Germinal center (tissue), 1 donor: Measurements from ENCODE around the gene ZMIZ1.
"Not testable (repeated sequence)": the region's sequence is repeated elsewhere in the genome, so short reads cannot be mapped to it uniquely, and the experiment has no call there.

ENCODE experiments used
- DNase-seq: peaks from one replicate; pipeline ENCODE4 v3.0.0; 2012; ENCODE audit warnings: mixed read lengths, low spot score

ZMIZ1 gene

GRCh38 chr10:79029478-79030390 lies 39.0 kb upstream of the ZMIZ1 start:
- DNase-seq, result no peak

GRCh38 chr10:79030705-79031104 lies 38.1 kb upstream of the ZMIZ1 start:
- DNase-seq, result no peak

DNA sequence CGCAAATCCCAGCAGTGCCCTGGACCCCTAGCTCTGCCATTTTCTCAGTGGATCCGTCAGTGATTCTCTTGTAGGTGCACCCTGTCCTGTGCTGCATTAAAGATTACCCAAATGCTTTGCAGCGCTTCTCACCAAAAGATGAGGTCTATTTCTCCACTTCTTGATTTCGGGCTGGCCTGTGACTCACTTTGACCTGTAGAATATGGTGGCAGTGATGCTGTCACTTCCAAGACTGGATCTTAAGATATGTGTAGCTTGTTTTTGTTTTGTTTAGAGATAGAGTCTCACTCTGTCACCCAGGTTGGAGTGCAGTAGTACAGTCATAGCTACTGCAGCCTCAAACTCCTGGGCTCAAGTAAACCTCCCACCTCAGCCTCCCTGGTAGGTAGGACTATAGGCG lies 37.0 kb upstream of the ZMIZ1 start:
- DNase-seq, result no peak

DNA sequence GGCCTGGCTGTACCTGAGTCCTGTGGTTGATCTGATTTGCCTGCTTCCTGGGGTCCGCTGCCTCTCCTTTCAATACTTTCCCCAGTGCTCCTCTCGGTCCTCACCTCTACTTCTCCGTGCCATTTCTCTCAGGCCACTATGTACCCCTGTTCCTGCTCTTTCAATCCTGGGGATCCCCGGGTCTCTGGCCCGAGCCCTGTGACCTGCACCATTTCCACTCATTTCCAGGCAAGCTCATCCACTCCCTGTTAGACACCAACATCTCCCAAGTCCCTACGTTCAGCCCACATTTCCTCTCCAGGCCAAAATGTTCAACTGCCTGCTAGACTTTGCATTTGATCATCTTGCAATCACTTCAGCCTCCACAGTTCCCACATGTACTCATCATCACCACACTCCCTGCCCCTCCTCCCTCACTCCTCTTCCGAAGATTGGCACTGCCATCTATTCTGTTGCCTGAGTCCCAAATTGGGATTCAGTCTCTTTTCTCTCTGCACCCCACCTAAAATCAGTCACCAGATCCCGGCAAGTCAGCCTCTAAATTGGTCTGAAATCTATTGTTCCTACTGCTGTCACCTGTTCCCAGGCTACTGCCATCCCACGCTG lies 34.4 kb upstream of the ZMIZ1 start:
- no peak for DNase-seq

GRCh38 chr10:79036416-79036815 lies 32.4 kb upstream of the ZMIZ1 start:
- DNase-seq, result not testable (repeated sequence)

GRCh38 chr10:79038104-79038840 lies 30.5 kb upstream of the ZMIZ1 start:
- DNase-seq, result no peak

GRCh38 chr10:79038841-79039201 lies 29.9 kb upstream of the ZMIZ1 start:
- no peak for DNase-seq

DNA sequence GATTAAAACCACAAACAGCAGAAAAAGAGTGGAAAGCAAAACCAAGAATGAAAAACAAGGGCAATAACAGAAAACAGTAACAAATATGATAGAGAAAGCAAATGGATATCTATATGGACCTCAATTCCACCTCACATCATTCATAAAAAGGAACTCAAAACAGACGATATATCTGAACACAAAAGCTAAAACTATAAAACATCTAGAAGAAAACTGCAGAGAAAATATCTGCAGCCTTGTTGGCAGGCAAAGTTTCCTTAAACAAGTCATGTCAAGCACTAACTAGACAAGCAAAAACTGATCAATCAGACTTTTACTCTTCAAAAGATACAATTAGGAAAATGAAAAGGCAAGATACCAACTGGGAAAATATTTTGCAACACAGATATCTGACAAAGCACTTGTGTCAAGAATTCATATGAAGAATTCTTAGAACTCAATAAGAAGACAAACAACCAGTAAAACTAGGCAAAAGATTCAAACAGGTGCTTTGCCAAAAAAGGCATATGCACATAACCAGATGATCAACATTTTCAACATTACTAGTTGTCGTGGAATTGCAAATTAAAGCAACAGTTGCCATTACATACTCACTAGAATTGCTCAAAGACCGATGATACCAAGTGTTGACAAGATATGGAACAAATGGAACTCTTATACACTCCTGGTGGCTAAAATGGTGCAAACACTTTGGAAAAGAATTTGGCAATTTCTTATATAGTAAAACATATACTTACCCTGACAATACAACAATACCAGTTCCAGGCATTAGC lies 25.9 kb upstream of the ZMIZ1 start:
- DNase-seq, result no peak

GRCh38 chr10:79044036-79044632 lies 24.6 kb upstream of the ZMIZ1 start:
- no peak for DNase-seq

- DNase-seq, result no peak
Measured at GRCh38 chr10:79044846-79045245, 23.9 kb upstream of the ZMIZ1 start.

GRCh38 chr10:79045566-79046175 lies 23.1 kb upstream of the ZMIZ1 start:
- no peak for DNase-seq

- no peak for DNase-seq
Measured at GRCh38 chr10:79046326-79046725, 22.4 kb upstream of the ZMIZ1 start.

- DNase-seq, result no peak
Measured at GRCh38 chr10:79046741-79047583, 21.8 kb upstream of the ZMIZ1 start.

GRCh38 chr10:79047584-79047874 lies 21.2 kb upstream of the ZMIZ1 start:
- DNase-seq, result no peak

DNA sequence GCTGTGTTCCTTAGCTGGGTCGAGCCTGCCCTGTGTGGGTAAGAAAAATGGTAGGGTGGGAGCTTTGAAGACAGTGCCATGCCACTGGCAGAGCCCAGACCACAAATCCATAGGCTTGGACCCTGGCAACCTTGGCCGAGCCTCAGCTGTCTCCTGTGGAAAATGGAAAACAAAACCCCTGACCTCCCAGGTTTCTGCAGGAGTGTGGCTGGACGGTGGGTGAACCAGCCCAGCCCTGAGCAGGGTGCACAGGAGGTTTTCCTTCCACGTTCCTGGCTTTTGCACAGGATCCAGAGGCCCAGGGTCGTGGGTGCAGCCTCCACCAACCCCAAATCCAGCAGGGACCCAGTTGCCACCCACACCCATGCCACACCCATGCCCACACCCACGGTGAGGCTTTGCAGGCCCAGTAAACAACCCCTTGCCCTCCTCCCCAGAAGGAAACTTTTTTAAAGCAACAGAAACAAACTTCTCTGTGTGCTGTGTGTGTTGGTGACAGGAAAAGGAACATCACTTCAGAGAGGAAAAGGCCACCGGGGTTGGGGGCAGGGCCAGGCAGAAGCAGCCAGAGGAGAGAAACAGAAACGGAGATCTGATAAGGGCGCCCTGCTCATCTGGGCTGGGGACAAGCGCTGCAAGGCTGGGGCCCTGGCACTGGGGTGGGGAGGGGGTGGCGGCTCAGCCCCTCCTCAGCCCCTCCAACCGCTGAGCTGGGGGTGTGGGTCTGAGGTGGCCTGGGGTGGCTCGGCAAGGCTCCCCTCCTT lies 20.7 kb upstream of the ZMIZ1 start:
- no peak for DNase-seq

DNA sequence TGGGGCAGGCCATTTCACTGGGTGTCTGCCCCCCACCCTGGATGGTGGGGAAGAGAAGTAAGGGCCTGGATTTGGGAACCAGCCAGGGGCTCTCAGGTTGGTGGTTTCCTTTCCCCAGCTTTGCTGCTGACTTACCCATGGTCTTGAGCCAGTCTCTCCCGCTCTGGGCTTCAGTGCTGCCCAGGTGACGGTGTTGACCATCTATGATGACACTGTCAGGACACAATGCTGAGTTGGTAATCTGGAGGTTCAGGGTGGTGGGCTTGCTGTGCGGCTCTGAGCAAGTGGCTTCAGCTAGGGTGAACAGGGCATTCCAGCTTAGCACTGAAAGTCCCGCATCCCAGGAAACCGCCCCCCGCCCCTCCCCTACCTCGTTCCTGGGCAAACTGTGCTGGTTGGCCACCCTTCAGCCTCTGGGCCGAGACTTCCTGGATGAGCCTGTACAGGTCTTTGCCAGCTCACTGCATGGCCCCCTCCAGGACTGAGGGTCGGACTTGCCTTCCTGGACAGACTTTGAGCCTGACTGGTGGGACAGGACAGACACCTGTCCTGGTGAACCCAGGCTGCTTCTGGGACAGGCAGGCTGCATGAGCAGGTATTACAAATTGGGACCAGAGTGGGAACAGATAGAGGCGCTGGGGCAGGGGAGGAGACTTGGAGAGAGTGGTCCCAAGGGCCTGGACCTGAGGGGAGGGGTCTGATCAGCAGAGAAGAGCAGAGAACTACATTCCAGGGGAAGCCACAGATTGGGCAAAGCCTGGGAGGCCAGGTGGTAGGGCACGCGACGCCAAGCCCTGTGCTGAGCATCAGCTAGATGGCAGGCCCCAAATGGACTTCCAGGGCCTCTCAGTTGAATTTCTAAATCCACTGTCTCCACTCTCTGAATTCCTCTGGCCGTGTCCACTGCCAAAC lies 19.9 kb upstream of the ZMIZ1 start:
- DNase-seq, result no peak

GRCh38 chr10:79049931-79050895 lies 18.6 kb upstream of the ZMIZ1 start:
- DNase-seq, result no peak
